Measurements from ENCODE around the gene CSNK1D.

The CSNK1D gene

DNA sequence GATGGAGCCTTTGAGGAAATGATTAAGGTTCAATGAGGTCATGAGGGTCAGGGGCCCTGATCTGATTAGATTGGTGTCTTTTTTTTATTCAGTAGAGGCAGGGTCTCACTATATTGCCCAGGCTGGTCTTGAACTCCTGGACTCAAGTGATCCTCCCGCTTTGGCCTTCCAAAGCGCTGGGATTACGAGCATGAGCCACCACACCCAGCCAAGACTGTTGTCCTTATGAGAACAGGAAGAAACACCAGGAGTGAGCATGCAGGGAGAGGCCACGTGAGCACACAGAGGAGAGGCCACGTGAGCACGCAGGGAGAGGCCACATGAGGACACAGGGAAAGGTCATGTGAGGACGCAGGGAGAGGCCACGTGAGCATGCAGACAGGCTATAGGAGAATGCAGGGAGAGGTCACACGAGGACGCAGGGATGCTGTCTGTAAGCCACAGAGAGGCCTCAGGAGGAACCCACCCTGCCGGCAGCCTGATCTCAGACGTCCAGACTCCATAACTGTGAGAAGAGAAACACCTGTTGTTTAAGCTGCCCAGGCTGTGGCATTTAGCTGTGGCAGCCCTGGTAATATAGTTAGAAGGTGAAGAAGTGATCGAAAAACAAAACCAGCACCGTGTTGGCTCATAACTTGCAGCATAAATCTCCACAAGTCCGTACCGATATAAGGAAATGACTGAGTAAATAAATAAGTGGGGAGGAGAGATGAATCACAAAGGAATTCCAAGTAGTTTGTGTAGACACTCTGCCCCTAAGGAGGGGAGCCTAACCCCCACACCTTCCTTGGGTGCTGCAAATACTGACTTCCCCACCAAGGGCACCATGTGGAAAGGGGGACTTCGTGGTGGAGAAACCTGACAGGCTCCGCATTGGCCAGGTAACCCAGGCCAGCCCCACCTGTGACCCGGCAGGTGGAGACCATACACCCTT is 14.6 kb upstream of the CSNK1D start:
- Histone ChIP-seq H4K20me1 (ENCODE audit: insufficient read depth, low read length, poor library complexity, severe bottlenecking) (no peaks in the 10 kb centered on the region), H3K9me3 (ENCODE audit: insufficient read depth, low read depth, low read length) (no peaks in the 10 kb centered on the region), H3K36me3 (ENCODE audit: insufficient read depth, low read length) (no peaks in the 10 kb centered on the region), H3K9ac (ENCODE audit: low read depth, low read length, poor library complexity, severe bottlenecking) (no peak overlapping the region), H3K4me3 (ENCODE audit: low read length, poor library complexity, severe bottlenecking) (no peak overlapping the region), H3K4me1 (ENCODE audit: insufficient read depth, low read length, poor library complexity, severe bottlenecking) (peaks cover 19% of the 10 kb centered on the region), H3K4me2 (ENCODE audit: low read depth, low read length, poor library complexity, severe bottlenecking) (no peak overlapping the region), H3K27me3 (ENCODE audit: insufficient read depth, low read length, poor library complexity, severe bottlenecking) (no peaks in the 10 kb centered on the region), H3F3A (ENCODE audit: low read depth) (no peaks in the 10 kb centered on the region), H3K9me2 (replicated peaks; ENCODE audit: low read depth, low read length) (no peaks in the 10 kb centered on the region), H2AFZ (ENCODE audit: low read length) (no peak overlapping the region), H3K79me2 (ENCODE audit: insufficient read depth, low read length) (peaks cover 7% of the 10 kb centered on the region; the same call in 1 of the 2 replicates)
- TF ChIP-seq, protein P1, sequence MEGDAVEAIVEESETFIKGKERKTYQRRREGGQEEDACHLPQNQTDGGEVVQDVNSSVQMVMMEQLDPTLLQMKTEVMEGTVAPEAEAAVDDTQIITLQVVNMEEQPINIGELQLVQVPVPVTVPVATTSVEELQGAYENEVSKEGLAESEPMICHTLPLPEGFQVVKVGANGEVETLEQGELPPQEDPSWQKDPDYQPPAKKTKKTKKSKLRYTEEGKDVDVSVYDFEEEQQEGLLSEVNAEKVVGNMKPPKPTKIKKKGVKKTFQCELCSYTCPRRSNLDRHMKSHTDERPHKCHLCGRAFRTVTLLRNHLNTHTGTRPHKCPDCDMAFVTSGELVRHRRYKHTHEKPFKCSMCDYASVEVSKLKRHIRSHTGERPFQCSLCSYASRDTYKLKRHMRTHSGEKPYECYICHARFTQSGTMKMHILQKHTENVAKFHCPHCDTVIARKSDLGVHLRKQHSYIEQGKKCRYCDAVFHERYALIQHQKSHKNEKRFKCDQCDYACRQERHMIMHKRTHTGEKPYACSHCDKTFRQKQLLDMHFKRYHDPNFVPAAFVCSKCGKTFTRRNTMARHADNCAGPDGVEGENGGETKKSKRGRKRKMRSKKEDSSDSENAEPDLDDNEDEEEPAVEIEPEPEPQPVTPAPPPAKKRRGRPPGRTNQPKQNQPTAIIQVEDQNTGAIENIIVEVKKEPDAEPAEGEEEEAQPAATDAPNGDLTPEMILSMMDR (conservative IDR thresholded peaks at IDR 0.05; ENCODE audit: low read length) = no peak
- no peak for TF ChIP-seq EZH2phosphoT487 (IDR thresholded peaks at IDR 0.05; ENCODE audit: borderline replicate concordance)

DNA sequence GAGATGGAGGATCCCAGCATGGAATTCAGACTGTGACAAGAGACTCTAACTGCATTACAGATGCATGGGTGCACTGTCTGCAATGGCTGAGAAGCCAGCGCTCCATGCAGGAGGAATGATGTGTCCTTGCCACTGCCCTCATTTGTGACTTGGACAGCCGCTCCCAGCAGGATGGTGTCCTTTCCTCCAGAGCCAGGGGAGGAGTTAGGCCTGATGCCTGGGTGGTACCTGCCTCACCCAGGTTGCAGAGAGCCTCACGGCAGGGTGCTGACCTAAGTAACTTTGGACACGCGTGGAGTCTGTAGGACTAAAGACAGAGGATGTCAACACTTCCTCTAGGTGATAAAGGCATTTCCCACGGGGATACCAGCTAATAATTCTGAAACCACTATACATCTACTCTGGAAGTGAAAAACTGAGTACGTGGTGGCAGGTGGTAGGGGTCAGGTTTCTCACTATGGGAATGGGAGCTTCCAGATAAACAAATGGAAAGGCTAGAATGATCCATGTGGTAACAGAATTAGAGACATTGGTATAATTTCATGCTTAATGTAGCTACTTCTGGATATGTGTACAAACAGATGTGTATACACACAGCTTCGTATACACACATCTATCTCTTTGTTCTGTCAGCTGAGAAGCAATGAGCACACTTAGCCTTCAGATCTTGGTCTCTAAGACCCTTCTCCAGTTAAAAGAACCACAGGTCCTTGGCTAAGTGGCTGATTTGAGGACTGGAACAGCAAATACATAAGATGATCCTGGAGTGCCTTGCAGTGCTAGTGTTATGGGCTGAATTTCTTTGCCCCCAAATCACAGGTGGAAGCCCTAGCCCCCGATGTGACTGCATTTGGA is 13.7 kb upstream of the CSNK1D start:
- Histone ChIP-seq H3K4me2 (ENCODE audit: low read depth, low read length, poor library complexity, severe bottlenecking) (no peak overlapping the region), H3K4me3 (ENCODE audit: low read length, poor library complexity, severe bottlenecking) (no peak overlapping the region), H3K9ac (ENCODE audit: low read depth, low read length, poor library complexity, severe bottlenecking) (no peak overlapping the region), H2AFZ (ENCODE audit: low read length) (no peak overlapping the region), H3K9me3 (ENCODE audit: insufficient read depth, low read depth, low read length) (no peaks in the 10 kb centered on the region), H3F3A (ENCODE audit: low read depth) (no peaks in the 10 kb centered on the region), H4K20me1 (ENCODE audit: insufficient read depth, low read length, poor library complexity, severe bottlenecking) (no peaks in the 10 kb centered on the region), H3K27me3 (ENCODE audit: insufficient read depth, low read length, poor library complexity, severe bottlenecking) (no peaks in the 10 kb centered on the region), H3K79me2 (ENCODE audit: insufficient read depth, low read length) (peaks cover 7% of the 10 kb centered on the region; the same call in 1 of the 2 replicates), H3K36me3 (ENCODE audit: insufficient read depth, low read length) (no peaks in the 10 kb centered on the region), H3K4me1 (ENCODE audit: insufficient read depth, low read length, poor library complexity, severe bottlenecking) (peaks cover 19% of the 10 kb centered on the region), H3K9me2 (replicated peaks; ENCODE audit: low read depth, low read length) (no peaks in the 10 kb centered on the region)
- TF ChIP-seq, protein P1 (conservative IDR thresholded peaks at IDR 0.05; ENCODE audit: low read length) = no peak
- no peak for TF ChIP-seq EZH2phosphoT487 (IDR thresholded peaks at IDR 0.05; ENCODE audit: borderline replicate concordance)

DNA sequence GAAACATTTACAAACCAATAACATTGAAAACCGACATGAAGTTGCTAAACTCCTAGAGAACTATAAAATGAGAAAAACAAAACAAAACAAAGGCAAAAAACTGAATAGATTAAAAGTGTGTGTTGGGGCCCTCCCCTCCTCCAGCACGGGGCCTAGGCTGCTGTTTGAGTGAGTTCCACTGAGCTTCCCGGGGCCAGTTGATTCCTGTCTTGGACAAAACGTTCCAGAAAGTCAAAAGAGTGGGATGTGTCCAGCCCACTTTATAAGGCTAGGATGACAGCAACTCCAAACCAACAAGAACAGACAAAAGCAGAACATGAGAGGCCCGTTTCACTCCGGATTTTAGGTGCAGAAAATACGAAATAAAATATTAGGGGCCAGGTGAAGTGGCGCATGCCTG is 11.6 kb upstream of the CSNK1D start:
- no peak overlapping the region for H3K4me2 ChIP-seq (ENCODE audit: low read depth, low read length, poor library complexity, severe bottlenecking)
- no peaks in the 10 kb centered on the region for H3K27me3 ChIP-seq (ENCODE audit: insufficient read depth, low read length, poor library complexity, severe bottlenecking)
- H3K9ac ChIP-seq (ENCODE audit: low read depth, low read length, poor library complexity, severe bottlenecking) = no peak overlapping the region
- peaks cover 21% of the 10 kb centered on the region for H3K4me1 ChIP-seq (ENCODE audit: insufficient read depth, low read length, poor library complexity, severe bottlenecking)
- no peaks in the 10 kb centered on the region for H4K20me1 ChIP-seq (ENCODE audit: insufficient read depth, low read length, poor library complexity, severe bottlenecking)
- TF ChIP-seq EZH2phosphoT487 (IDR thresholded peaks at IDR 0.05; ENCODE audit: borderline replicate concordance) = no peak
- TF ChIP-seq, protein P1 (conservative IDR thresholded peaks at IDR 0.05; ENCODE audit: low read length) = no peak
- no peak overlapping the region for H3K4me3 ChIP-seq (ENCODE audit: low read length, poor library complexity, severe bottlenecking)
- H2AFZ ChIP-seq (ENCODE audit: low read length) = no peak overlapping the region
- no peaks in the 10 kb centered on the region for H3K9me3 ChIP-seq (ENCODE audit: insufficient read depth, low read depth, low read length)
- H3K36me3 ChIP-seq (ENCODE audit: insufficient read depth, low read length) = no peaks in the 10 kb centered on the region
- no peaks in the 10 kb centered on the region for H3K79me2 ChIP-seq (ENCODE audit: insufficient read depth, low read length)
- H3F3A ChIP-seq (ENCODE audit: low read depth) = no peaks in the 10 kb centered on the region
- no peaks in the 10 kb centered on the region for H3K9me2 ChIP-seq (replicated peaks; ENCODE audit: low read depth, low read length)
